H9 (cell line): ENCODE measurements around the gene SLC30A7. TPM values are rescaled to one million over a fixed set of nuclear protein-coding genes. Genes with fewer than 3 reads are reported as not detected.

Experiments
- DNase-seq: peaks from one replicate; pipeline ENCODE4 v3.0.0-alpha.2; 2017
- H2AFZ ChIP-seq: one replicate; pipeline ENCODE4 v1.6.1; 2013; ENCODE audit warnings: mild to moderate bottlenecking, low read length, control low read depth, moderate library complexity
- H2AK5ac ChIP-seq: 2 replicates; pipeline ENCODE4 v1.6.1; 2013; ENCODE audit warnings: low read length, control low read depth, mixed read lengths; ENCODE audit not compliant: insufficient read length
- H2BK120ac ChIP-seq: one replicate; pipeline ENCODE4 v1.6.1; 2013; ENCODE audit warnings: low read depth, mild to moderate bottlenecking, low read length, control low read depth, inconsistent platforms; ENCODE audit not compliant: poor library complexity, severe bottlenecking
- H2BK12ac ChIP-seq: 2 replicates; pipeline ENCODE4 v1.6.1; 2013; ENCODE audit warnings: low read length, control low read depth, mixed read lengths, low read depth; ENCODE audit not compliant: insufficient read length
- H2BK15ac ChIP-seq: 2 replicates; pipeline ENCODE4 v1.6.1; 2013; ENCODE audit warnings: low read depth, low read length, control low read depth
- H2BK20ac ChIP-seq: one replicate; pipeline ENCODE4 v1.6.1; 2013; ENCODE audit warnings: low read depth, mild to moderate bottlenecking, low read length, control low read depth, inconsistent platforms; ENCODE audit not compliant: poor library complexity, severe bottlenecking
- H2BK5ac ChIP-seq: 2 replicates; pipeline ENCODE4 v1.6.1; 2013; ENCODE audit warnings: low read length, control low read depth, mixed read lengths; ENCODE audit not compliant: insufficient read length
- H3K14ac ChIP-seq: 2 replicates; pipeline ENCODE4 v1.6.1; 2013; ENCODE audit warnings: low read length, control low read depth; ENCODE audit not compliant: insufficient read depth
- H3K18ac ChIP-seq: 2 replicates; pipeline ENCODE4 v1.6.1; 2013; ENCODE audit warnings: low read depth, mild to moderate bottlenecking, mixed read lengths, low read length, control low read depth; ENCODE audit not compliant: insufficient read length
- H3K23ac ChIP-seq: 2 replicates; pipeline ENCODE4 v1.6.1; 2013; ENCODE audit warnings: low read length, control low read depth, mixed read lengths, low read depth; ENCODE audit not compliant: insufficient read length
- H3K23me2 ChIP-seq: 2 replicates; pipeline ENCODE4 v1.6.1; 2013; ENCODE audit warnings: low read depth, mild to moderate bottlenecking, mixed read lengths, low read length, control low read depth; ENCODE audit not compliant: insufficient read length, poor library complexity, severe bottlenecking
- H3K27ac ChIP-seq: 2 replicates; pipeline ENCODE4 v1.5.1; 2013; ENCODE audit warnings: low read length, control low read depth, mixed read lengths, low read depth; ENCODE audit not compliant: insufficient read length
- H3K27me3 ChIP-seq: 2 replicates; pipeline ENCODE4 v1.6.1; 2013; ENCODE audit warnings: low read length, control low read depth, inconsistent platforms; ENCODE audit not compliant: insufficient read depth
- H3K4ac ChIP-seq: 2 replicates; pipeline ENCODE4 v1.6.1; 2013; ENCODE audit warnings: low read depth, mild to moderate bottlenecking, control low read depth, inconsistent platforms, low read length, moderate library complexity
- H3K4me1 ChIP-seq: 2 replicates; pipeline ENCODE4 v1.6.1; 2013; ENCODE audit warnings: low read length, control low read depth, inconsistent platforms; ENCODE audit not compliant: insufficient read depth
- H3K4me2 ChIP-seq: 2 replicates; pipeline ENCODE4 v1.6.1; 2013; ENCODE audit warnings: low read length, control low read depth, mixed read lengths; ENCODE audit not compliant: insufficient read length, insufficient read depth
- H3K56ac ChIP-seq: 2 replicates; pipeline ENCODE4 v1.6.1; 2013; ENCODE audit warnings: low read depth, mild to moderate bottlenecking, mixed read lengths, low read length, control low read depth; ENCODE audit not compliant: insufficient read length
- H3K79me1 ChIP-seq: 2 replicates; pipeline ENCODE4 v1.6.1; 2013; ENCODE audit warnings: low read depth, mild to moderate bottlenecking, moderate library complexity, low read length, control low read depth, inconsistent platforms; ENCODE audit not compliant: insufficient read depth, poor library complexity, severe bottlenecking
- H3K79me2 ChIP-seq: 2 replicates; pipeline ENCODE4 v1.6.1; 2013; ENCODE audit warnings: low read length, control low read depth, inconsistent platforms; ENCODE audit not compliant: insufficient read depth
- H3K9ac ChIP-seq: 2 replicates; pipeline ENCODE4 v1.6.1; 2013; ENCODE audit warnings: low read length, control low read depth, mixed read lengths; ENCODE audit not compliant: insufficient read length; ENCODE audit errors: extremely low read depth
- H3K9me3 ChIP-seq: one replicate; pipeline ENCODE4 v1.6.1; 2013; ENCODE audit warnings: low read depth, low read length, inconsistent platforms; ENCODE audit not compliant: control insufficient read depth
- H3T11ph ChIP-seq: one replicate; pipeline ENCODE4 v1.6.1; 2013; ENCODE audit warnings: mild to moderate bottlenecking, low read length, control low read depth, inconsistent platforms
- H4K20me1 ChIP-seq: one replicate; pipeline ENCODE4 v1.6.1; 2013; ENCODE audit not compliant: control insufficient read depth, insufficient read length, insufficient read depth
- H4K5ac ChIP-seq: 2 replicates; pipeline ENCODE4 v1.6.1; 2013; ENCODE audit warnings: low read depth, mild to moderate bottlenecking, mixed read lengths, low read length, control low read depth; ENCODE audit not compliant: insufficient read length
- H4K8ac ChIP-seq: replicated peaks from 2 replicates; pipeline ENCODE4 v1.6.1; 2013; ENCODE audit warnings: low read length, control low read depth, mixed read lengths, low read depth; ENCODE audit not compliant: insufficient read length
- H4K91ac ChIP-seq: 2 replicates; pipeline ENCODE4 v1.6.1; 2013; ENCODE audit warnings: low read depth, mild to moderate bottlenecking, moderate library complexity, mixed read lengths, low read length, control low read depth; ENCODE audit not compliant: insufficient read length
- H3K27ac Mint-ChIP-seq, 3 experiments: 2 replicates in 2 of 3; 3 replicates in 1 of 3; pipeline ENCODE4 v1.8.0; 2020 to 2021; ENCODE audit warnings: mixed read lengths in 3 of 3, mild to moderate bottlenecking in 1 of 3, moderate library complexity in 1 of 3
- H3K27me3 Mint-ChIP-seq: 2 replicates; pipeline ENCODE4 v1.8.0; 2021; ENCODE audit warnings: low read depth, mild to moderate bottlenecking, moderate library complexity, mixed read lengths
- H3K36me3 Mint-ChIP-seq, 3 experiments: 2 replicates in 2 of 3; 3 replicates in 1 of 3; pipeline ENCODE4 v1.8.0; 2020 to 2021; ENCODE audit warnings: low read depth in 3 of 3, mixed read lengths in 3 of 3; ENCODE audit not compliant: insufficient read depth in 1 of 3
- H3K4me1 Mint-ChIP-seq, 2 experiments: 2 replicates each; pipeline ENCODE4 v1.8.0; 2020; ENCODE audit warnings: mixed read lengths in 2 of 2
- H3K4me3 Mint-ChIP-seq, 2 experiments: 2 replicates in 1 of 2; 3 replicates in 1 of 2; pipeline ENCODE4 v1.8.0; 2020 to 2021; ENCODE audit warnings: mild to moderate bottlenecking in 2 of 2, mixed read lengths in 2 of 2, moderate library complexity in 1 of 2
- H3K9me3 Mint-ChIP-seq, 2 experiments: 2 replicates in 1 of 2; 3 replicates in 1 of 2; pipeline ENCODE4 v1.8.0; 2020; ENCODE audit warnings: mild to moderate bottlenecking in 2 of 2, mixed read lengths in 2 of 2, moderate library complexity in 1 of 2
- WGBS: extraction: QIAGEN DNeasy Blood & Tissue Kit; methylation state at CpG from one replicate; pipeline ENCODE4 v1.1.7; 2013; ENCODE audit warnings: missing lambda C conversion rate, low lambda C conversion rate, mixed read lengths; ENCODE audit not compliant: insufficient read length; ENCODE audit errors: extremely low coverage; 5-methylcytosine and 5-hydroxymethylcytosine counted together
- total RNA-seq: library from RNA; stranded (reverse); gene quantifications from 2 replicates; pipeline ENCODE4 v1.2.1, GENCODE V29; 2021
- TF ChIP-seq, protein P1 (sequence below): fragments of 200-600 bp; sonication (generic); conservative IDR thresholded peaks from 3 replicates; pipeline ENCODE4 v1.8.0; 2021; ENCODE audit warnings: antibody characterized with exemption, mild to moderate bottlenecking

Gene SLC30A7
- total RNA-seq, 1 experiment from 2014 or later = 25.6 TPM

- Histone ChIP-seq H2BK12ac (no peak overlapping the region), H3K23ac (no peak overlapping the region), H2BK20ac (no peak overlapping the region), H3K4ac (no peak overlapping the region), H3K27me3 (no peaks in the 10 kb centered on the region), H3K56ac (no peak overlapping the region), H3K79me2 (no peaks in the 10 kb centered on the region; the same call in 1 of the 2 replicates), H3K4me2 (no peak overlapping the region), H4K5ac (no peak overlapping the region), H3K14ac (no peak overlapping the region), H3K23me2 (no peaks in the 10 kb centered on the region), H4K91ac (no peak overlapping the region), H3K79me1 (no peaks in the 10 kb centered on the region), H2BK5ac (no peak overlapping the region), H2AFZ (no peak overlapping the region), H4K20me1 (no peaks in the 10 kb centered on the region), H3K27ac (no peak overlapping the region), H2AK5ac (no peak overlapping the region), H2BK120ac (no peak overlapping the region), H2BK15ac (no peak overlapping the region), H3K18ac (no peak overlapping the region), H3K9ac (no peak overlapping the region), H3K4me1 (no peaks in the 10 kb centered on the region), H4K8ac (no peak overlapping the region), H3K9me3 (no peaks in the 10 kb centered on the region), H3T11ph (no peak overlapping the region)
- Mint-ChIP-seq H3K9me3 (no peaks in the 10 kb centered on the region), H3K4me3 (no peak overlapping the region), H3K27me3 (no peaks in the 10 kb centered on the region), H3K27ac (no peak overlapping the region), H3K4me1 (peaks cover 8 to 13% of the 10 kb centered on the region in 2 experiments; a peak in 3 of 4 replicates), H3K36me3 (peaks cover 5 to 25% (median 18%) of the 10 kb centered on the region in 3 experiments; a peak in 5 of 7 replicates)
- WGBS = no CpG with 5 or more reads among the region's 2 CpGs
- no peak for DNase-seq
- TF ChIP-seq, protein P1, sequence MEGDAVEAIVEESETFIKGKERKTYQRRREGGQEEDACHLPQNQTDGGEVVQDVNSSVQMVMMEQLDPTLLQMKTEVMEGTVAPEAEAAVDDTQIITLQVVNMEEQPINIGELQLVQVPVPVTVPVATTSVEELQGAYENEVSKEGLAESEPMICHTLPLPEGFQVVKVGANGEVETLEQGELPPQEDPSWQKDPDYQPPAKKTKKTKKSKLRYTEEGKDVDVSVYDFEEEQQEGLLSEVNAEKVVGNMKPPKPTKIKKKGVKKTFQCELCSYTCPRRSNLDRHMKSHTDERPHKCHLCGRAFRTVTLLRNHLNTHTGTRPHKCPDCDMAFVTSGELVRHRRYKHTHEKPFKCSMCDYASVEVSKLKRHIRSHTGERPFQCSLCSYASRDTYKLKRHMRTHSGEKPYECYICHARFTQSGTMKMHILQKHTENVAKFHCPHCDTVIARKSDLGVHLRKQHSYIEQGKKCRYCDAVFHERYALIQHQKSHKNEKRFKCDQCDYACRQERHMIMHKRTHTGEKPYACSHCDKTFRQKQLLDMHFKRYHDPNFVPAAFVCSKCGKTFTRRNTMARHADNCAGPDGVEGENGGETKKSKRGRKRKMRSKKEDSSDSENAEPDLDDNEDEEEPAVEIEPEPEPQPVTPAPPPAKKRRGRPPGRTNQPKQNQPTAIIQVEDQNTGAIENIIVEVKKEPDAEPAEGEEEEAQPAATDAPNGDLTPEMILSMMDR = no peak
These were observed 106.7 kb downstream of the SLC30A7 start for GRCh38 chr1:101002551-101002950.
